Type B pancreatic cell (in vitro differentiated cells): Measurements from ENCODE around the gene ISLR2. TPM values are rescaled to one million over a fixed set of nuclear protein-coding genes. Genes with fewer than 3 reads are reported as not detected.

ENCODE experiments used
- DNase-seq: peaks from one replicate; pipeline ENCODE4 v3.0.0; 2021; ENCODE audit warnings: mixed read lengths; ENCODE audit not compliant: unreplicated experiment; ENCODE audit errors: extremely low spot score
- H3K27ac Mint-ChIP-seq: 2 replicates; pipeline ENCODE4 v1.8.0; 2021; ENCODE audit warnings: mild to moderate bottlenecking, mixed read lengths
- H3K27me3 Mint-ChIP-seq: 2 replicates; pipeline ENCODE4 v1.8.0; 2021; ENCODE audit warnings: mixed read lengths
- H3K36me3 Mint-ChIP-seq: 2 replicates; pipeline ENCODE4 v1.8.0; 2021; ENCODE audit warnings: mixed read lengths
- H3K4me1 Mint-ChIP-seq: one replicate; pipeline ENCODE4 v1.8.0; 2021; ENCODE audit warnings: mixed read lengths; ENCODE audit not compliant: unreplicated experiment
- H3K4me3 Mint-ChIP-seq: 2 replicates; pipeline ENCODE4 v1.8.0; 2021; ENCODE audit warnings: mild to moderate bottlenecking, mixed read lengths
- H3K9me3 Mint-ChIP-seq: 2 replicates; pipeline ENCODE4 v1.8.0; 2021; ENCODE audit warnings: mixed read lengths
- total RNA-seq: library from RNA; stranded (reverse); gene quantifications from 2 replicates; pipeline ENCODE4 v1.2.1, GENCODE V29; 2021; ENCODE audit warnings: low replicate concordance
- TF ChIP-seq, protein P1 (sequence below): fragments of 200-600 bp; sonication (generic); conservative IDR thresholded peaks from 2 replicates; pipeline ENCODE4 v1.5.0; 2021; ENCODE audit warnings: antibody characterized with exemption, mild to moderate bottlenecking

Gene ISLR2
- total RNA-seq, 1 donor from 2014 or later: 16.9 TPM

GRCh38 chr15:74167891-74168331 is 37.5 kb downstream of the ISLR2 start:
- Mint-ChIP-seq H3K9me3 (peaks cover 4% of the 10 kb centered on the region), H3K27me3 (peaks cover 15% of the 10 kb centered on the region), H3K4me1 (peaks cover 32% of the 10 kb centered on the region), H3K36me3 (no peaks in the 10 kb centered on the region), H3K27ac (no peak overlapping the region), H3K4me3 (no peak overlapping the region)
- TF ChIP-seq, protein P1, sequence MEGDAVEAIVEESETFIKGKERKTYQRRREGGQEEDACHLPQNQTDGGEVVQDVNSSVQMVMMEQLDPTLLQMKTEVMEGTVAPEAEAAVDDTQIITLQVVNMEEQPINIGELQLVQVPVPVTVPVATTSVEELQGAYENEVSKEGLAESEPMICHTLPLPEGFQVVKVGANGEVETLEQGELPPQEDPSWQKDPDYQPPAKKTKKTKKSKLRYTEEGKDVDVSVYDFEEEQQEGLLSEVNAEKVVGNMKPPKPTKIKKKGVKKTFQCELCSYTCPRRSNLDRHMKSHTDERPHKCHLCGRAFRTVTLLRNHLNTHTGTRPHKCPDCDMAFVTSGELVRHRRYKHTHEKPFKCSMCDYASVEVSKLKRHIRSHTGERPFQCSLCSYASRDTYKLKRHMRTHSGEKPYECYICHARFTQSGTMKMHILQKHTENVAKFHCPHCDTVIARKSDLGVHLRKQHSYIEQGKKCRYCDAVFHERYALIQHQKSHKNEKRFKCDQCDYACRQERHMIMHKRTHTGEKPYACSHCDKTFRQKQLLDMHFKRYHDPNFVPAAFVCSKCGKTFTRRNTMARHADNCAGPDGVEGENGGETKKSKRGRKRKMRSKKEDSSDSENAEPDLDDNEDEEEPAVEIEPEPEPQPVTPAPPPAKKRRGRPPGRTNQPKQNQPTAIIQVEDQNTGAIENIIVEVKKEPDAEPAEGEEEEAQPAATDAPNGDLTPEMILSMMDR: no peak
- no peak for DNase-seq

- no peak for DNase-seq
- peaks cover 4% of the 10 kb centered on the region for H3K9me3 Mint-ChIP-seq
- no peaks in the 10 kb centered on the region for H3K36me3 Mint-ChIP-seq
- no peak overlapping the region for H3K27ac Mint-ChIP-seq
- H3K4me1 Mint-ChIP-seq: peaks cover 39% of the 10 kb centered on the region
- no peak overlapping the region for H3K4me3 Mint-ChIP-seq
- TF ChIP-seq, protein P1: no peak
- H3K27me3 Mint-ChIP-seq: peaks cover 20% of the 10 kb centered on the region
Observed at GRCh38 chr15:74168711-74169126, 38.3 kb downstream of the ISLR2 start.

DNA sequence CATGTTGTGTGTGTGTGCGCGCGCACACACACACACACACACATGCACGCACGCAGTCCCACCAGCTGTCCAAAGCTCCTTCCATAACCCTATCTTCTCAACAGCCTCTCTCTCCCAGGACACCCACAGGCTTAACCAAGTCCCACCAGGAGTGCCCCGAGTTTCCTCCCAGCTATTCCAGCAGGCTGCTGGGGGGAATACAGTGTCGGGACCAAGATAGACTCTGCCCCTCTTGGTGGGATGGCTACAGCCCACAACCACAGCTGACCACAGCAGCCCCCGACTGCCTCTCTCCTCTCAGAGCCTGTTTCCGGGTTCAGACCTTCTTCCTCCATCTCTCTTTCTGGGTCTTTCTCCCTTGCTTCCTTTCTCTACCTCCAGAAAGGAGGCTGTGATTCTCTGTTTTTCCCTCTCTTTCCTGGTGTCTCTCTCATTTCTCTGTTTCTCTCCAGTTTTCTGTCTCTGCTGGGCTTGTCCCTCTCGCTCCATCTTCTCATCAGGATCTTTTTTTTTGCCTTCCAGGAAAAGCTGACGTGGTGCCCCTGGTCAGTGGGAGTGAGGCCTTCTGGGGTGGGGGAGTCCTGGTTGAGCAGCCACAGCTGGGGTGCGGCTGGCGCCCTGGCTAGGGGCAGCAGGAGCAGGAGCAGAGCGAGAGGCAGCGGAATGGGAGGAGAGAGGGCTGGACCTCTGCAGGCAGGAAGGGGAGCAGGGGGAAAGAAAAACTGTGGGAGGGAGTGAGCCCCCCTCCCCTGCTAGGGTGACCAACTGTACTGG is 39.9 kb downstream of the ISLR2 start:
- H3K27ac Mint-ChIP-seq: peak overlapping the region; percentile 33
- H3K4me3 Mint-ChIP-seq: peak overlapping the region; percentile 44
- H3K4me1 Mint-ChIP-seq: peaks cover 43% of the 10 kb centered on the region
- H3K36me3 Mint-ChIP-seq: no peaks in the 10 kb centered on the region
- H3K27me3 Mint-ChIP-seq: peaks cover 13% of the 10 kb centered on the region
- peak; percentile 50 for DNase-seq
- no peaks in the 10 kb centered on the region for H3K9me3 Mint-ChIP-seq
- TF ChIP-seq, protein P1: no peak

GRCh38 chr15:74170875-74171578 is 40.6 kb downstream of the ISLR2 start:
- Mint-ChIP-seq H3K27ac (no peak overlapping the region), H3K4me1 (peaks cover 46% of the 10 kb centered on the region)

GRCh38 chr15:74171965-74172541 is 41.7 kb downstream of the ISLR2 start:
- Mint-ChIP-seq H3K9me3 (no peaks in the 10 kb centered on the region), H3K36me3 (no peaks in the 10 kb centered on the region), H3K27me3 (peaks cover 17% of the 10 kb centered on the region), H3K27ac (no peak overlapping the region), H3K4me1 (peaks cover 56% of the 10 kb centered on the region), H3K4me3 (no peak overlapping the region)
- TF ChIP-seq, protein P1: no peak
- no peak for DNase-seq

More at GRCh38 chr15:74170875-74171578, 40.6 kb downstream of the ISLR2 start:
- Mint-ChIP-seq H3K36me3 (no peaks in the 10 kb centered on the region), H3K4me3 (no peak overlapping the region), H3K9me3 (no peaks in the 10 kb centered on the region), H3K27me3 (peaks cover 14% of the 10 kb centered on the region)
- TF ChIP-seq, protein P1: no peak
- peak; percentile 65 for DNase-seq
